Measurements from ENCODE around the gene MAP3K13. TPM values are rescaled to one million over a fixed set of nuclear protein-coding genes. Genes with fewer than 3 reads are reported as not detected.

MAP3K13 gene
- total RNA-seq, 1 donor from 2014 or later, result 21.6 TPM

DNA sequence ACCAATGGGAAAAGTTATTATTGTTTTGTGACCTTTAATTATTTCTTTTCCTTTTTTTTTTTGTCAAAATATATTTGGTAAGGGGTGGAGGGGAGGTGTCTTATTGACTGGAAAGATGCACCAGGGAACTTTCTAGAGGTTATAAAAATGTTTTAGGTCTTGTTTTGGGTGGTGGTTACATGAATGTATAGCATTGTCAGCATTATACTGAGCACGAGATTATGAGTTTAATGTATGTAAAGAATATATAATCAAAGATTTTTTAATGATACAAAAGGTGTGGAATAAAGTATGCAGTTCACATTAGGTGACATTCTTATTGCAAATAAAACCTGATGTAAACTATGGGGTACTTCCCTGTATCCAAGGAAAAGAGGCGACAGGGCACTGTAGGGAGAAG, 23.0 kb upstream of the MAP3K13 start:
- Histone ChIP-seq H3K36me3 (ENCODE audit: insufficient read depth, low read length) (no peaks in the 10 kb centered on the region), H3K4me3 (ENCODE audit: insufficient read depth, low read depth, low read length) (no peak overlapping the region), H3K27me3 (ENCODE audit: insufficient read depth, low read length) (no peaks in the 10 kb centered on the region), H2AFZ (ENCODE audit: low read depth, low read length) (no peak overlapping the region), H3K79me2 (ENCODE audit: insufficient read depth, low read length) (no peaks in the 10 kb centered on the region), H3K4me1 (ENCODE audit: insufficient read depth, low read length) (no peaks in the 10 kb centered on the region), H3K9ac (ENCODE audit: low read length) (no peak overlapping the region), H3K9me3 (ENCODE audit: insufficient read depth, low read depth, low read length) (no peaks in the 10 kb centered on the region), H4K20me1 (ENCODE audit: insufficient read depth, low read length) (no peaks in the 10 kb centered on the region), H3K27ac (ENCODE audit: low read depth, low read length) (no peak overlapping the region), H3K4me2 (ENCODE audit: low read length) (no peak overlapping the region)
- peaks cover 2% of the 10 kb centered on the region for H3K9me3 Mint-ChIP-seq (ENCODE audit: unreplicated experiment)
- TF ChIP-seq, protein P1, sequence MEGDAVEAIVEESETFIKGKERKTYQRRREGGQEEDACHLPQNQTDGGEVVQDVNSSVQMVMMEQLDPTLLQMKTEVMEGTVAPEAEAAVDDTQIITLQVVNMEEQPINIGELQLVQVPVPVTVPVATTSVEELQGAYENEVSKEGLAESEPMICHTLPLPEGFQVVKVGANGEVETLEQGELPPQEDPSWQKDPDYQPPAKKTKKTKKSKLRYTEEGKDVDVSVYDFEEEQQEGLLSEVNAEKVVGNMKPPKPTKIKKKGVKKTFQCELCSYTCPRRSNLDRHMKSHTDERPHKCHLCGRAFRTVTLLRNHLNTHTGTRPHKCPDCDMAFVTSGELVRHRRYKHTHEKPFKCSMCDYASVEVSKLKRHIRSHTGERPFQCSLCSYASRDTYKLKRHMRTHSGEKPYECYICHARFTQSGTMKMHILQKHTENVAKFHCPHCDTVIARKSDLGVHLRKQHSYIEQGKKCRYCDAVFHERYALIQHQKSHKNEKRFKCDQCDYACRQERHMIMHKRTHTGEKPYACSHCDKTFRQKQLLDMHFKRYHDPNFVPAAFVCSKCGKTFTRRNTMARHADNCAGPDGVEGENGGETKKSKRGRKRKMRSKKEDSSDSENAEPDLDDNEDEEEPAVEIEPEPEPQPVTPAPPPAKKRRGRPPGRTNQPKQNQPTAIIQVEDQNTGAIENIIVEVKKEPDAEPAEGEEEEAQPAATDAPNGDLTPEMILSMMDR (IDR thresholded peaks at IDR 0.05; ENCODE audit: insufficient read depth, low read depth, low read length), result no peak
- TF ChIP-seq EZH2 (IDR thresholded peaks at IDR 0.05; ENCODE audit: insufficient read depth, low read length), result no peak
- no peak overlapping the region for H3K4me3 Mint-ChIP-seq (ENCODE audit: unreplicated experiment)
- peaks cover 15% of the 10 kb centered on the region for H3K4me1 Mint-ChIP-seq (ENCODE audit: low read depth, unreplicated experiment)
- H3K27me3 Mint-ChIP-seq (ENCODE audit: low read depth, unreplicated experiment), result no peaks in the 10 kb centered on the region
- no peaks in the 10 kb centered on the region for H3K36me3 Mint-ChIP-seq (ENCODE audit: low read depth, unreplicated experiment)
- no peak overlapping the region for H3K27ac Mint-ChIP-seq (ENCODE audit: unreplicated experiment)
- DNase-seq (ENCODE audit: low read depth) (no peak), FAIRE-seq (no peak)

DNA sequence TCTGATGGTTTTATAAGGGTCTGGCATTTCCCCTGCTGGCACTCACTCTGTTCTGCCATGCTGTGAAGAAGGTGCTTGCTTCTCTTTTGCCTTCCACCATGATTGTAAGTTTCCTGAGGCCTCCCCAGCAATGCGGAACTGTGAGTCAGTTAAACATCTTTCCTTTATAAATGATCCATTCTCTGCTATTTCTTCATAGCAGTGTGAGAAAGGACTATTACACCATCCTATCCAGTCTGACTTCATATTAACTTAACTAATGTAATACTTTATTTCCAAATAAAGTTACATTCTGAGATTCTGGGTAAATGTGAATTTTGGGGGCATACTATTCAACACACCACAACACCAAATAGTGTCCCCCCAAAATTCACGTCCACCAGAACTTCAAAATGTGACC, 22.2 kb upstream of the MAP3K13 start:
- H3K27ac Mint-ChIP-seq (ENCODE audit: unreplicated experiment), result no peak overlapping the region
- no peak overlapping the region for H3K4me3 ChIP-seq (ENCODE audit: insufficient read depth, low read depth, low read length)
- TF ChIP-seq, protein P1 (IDR thresholded peaks at IDR 0.05; ENCODE audit: insufficient read depth, low read depth, low read length), result no peak
- no peak for TF ChIP-seq EZH2 (IDR thresholded peaks at IDR 0.05; ENCODE audit: insufficient read depth, low read length)
- no peaks in the 10 kb centered on the region for H3K27me3 Mint-ChIP-seq (ENCODE audit: low read depth, unreplicated experiment)
- no peak overlapping the region for H3K27ac ChIP-seq (ENCODE audit: low read depth, low read length)
- H4K20me1 ChIP-seq (ENCODE audit: insufficient read depth, low read length), result no peaks in the 10 kb centered on the region
- no peak for FAIRE-seq
- no peaks in the 10 kb centered on the region for H3K4me1 ChIP-seq (ENCODE audit: insufficient read depth, low read length)
- H3K4me3 Mint-ChIP-seq (ENCODE audit: unreplicated experiment), result no peak overlapping the region
- no peak for DNase-seq (ENCODE audit: low read depth)
- no peak overlapping the region for H2AFZ ChIP-seq (ENCODE audit: low read depth, low read length)
- no peaks in the 10 kb centered on the region for H3K36me3 Mint-ChIP-seq (ENCODE audit: low read depth, unreplicated experiment)
- H3K79me2 ChIP-seq (ENCODE audit: insufficient read depth, low read length), result no peaks in the 10 kb centered on the region
- peaks cover 2% of the 10 kb centered on the region for H3K9me3 Mint-ChIP-seq (ENCODE audit: unreplicated experiment)
- no peak overlapping the region for H3K9ac ChIP-seq (ENCODE audit: low read length)
- H3K9me3 ChIP-seq (ENCODE audit: insufficient read depth, low read depth, low read length), result no peaks in the 10 kb centered on the region
- H3K4me2 ChIP-seq (ENCODE audit: low read length), result no peak overlapping the region
- peaks cover 8% of the 10 kb centered on the region for H3K4me1 Mint-ChIP-seq (ENCODE audit: low read depth, unreplicated experiment)
- H3K36me3 ChIP-seq (ENCODE audit: insufficient read depth, low read length), result no peaks in the 10 kb centered on the region
- no peaks in the 10 kb centered on the region for H3K27me3 ChIP-seq (ENCODE audit: insufficient read depth, low read length)

DNA sequence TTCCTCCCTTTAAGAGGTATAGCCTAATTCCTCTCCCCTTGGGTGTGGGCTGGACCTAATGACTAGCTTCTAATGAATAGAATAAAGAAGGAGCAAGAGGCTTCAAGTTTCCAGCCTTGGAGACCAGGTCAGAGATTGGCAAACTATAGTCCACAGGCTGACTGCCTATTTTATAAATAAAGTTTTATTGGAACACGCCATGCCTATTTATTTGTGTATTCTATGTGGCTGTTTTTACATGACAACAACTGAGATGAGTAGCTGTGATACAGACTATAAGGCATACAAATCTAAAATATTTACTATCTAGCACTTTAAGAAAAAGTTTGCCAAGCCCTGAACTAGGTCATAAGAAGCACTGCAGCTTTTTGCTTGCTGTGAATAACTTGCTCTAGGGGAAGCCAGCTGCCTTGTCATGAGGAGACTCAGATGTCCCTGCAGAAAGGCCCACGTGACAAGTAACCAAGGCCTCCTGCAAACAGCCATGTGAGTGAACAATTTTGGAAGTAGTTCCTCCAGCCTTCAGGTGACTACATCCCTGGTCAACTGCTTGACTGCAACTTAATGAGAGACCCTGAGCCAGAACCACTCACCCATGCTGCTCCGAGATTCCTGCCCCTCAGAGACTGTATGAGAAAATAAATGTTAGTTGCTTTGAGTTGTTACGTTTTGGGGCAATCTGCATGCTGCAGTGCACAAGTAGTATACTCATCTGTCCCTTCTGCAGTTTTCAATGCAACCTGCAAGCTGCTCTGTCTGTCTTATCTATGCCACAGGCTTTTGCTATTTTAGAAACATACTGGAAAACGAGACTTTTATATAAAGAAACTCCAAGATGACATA, 21.1 kb upstream of the MAP3K13 start:
- Histone ChIP-seq H3K27me3 (ENCODE audit: insufficient read depth, low read length) (no peaks in the 10 kb centered on the region), H4K20me1 (ENCODE audit: insufficient read depth, low read length) (no peaks in the 10 kb centered on the region), H2AFZ (ENCODE audit: low read depth, low read length) (no peak overlapping the region), H3K4me2 (ENCODE audit: low read length) (no peak overlapping the region), H3K9me3 (ENCODE audit: insufficient read depth, low read depth, low read length) (no peaks in the 10 kb centered on the region), H3K4me3 (ENCODE audit: insufficient read depth, low read depth, low read length) (no peak overlapping the region), H3K36me3 (ENCODE audit: insufficient read depth, low read length) (no peaks in the 10 kb centered on the region), H3K4me1 (ENCODE audit: insufficient read depth, low read length) (no peaks in the 10 kb centered on the region), H3K27ac (ENCODE audit: low read depth, low read length) (no peak overlapping the region), H3K9ac (ENCODE audit: low read length) (no peak overlapping the region), H3K79me2 (ENCODE audit: insufficient read depth, low read length) (no peaks in the 10 kb centered on the region)
- peaks cover 6% of the 10 kb centered on the region for H3K4me1 Mint-ChIP-seq (ENCODE audit: low read depth, unreplicated experiment)
- no peak overlapping the region for H3K4me3 Mint-ChIP-seq (ENCODE audit: unreplicated experiment)
- TF ChIP-seq, protein P1 (IDR thresholded peaks at IDR 0.05; ENCODE audit: insufficient read depth, low read depth, low read length), result no peak
- no peak for TF ChIP-seq EZH2 (IDR thresholded peaks at IDR 0.05; ENCODE audit: insufficient read depth, low read length)
- peaks cover 2% of the 10 kb centered on the region for H3K9me3 Mint-ChIP-seq (ENCODE audit: unreplicated experiment)
- no peaks in the 10 kb centered on the region for H3K36me3 Mint-ChIP-seq (ENCODE audit: low read depth, unreplicated experiment)
- no peak overlapping the region for H3K27ac Mint-ChIP-seq (ENCODE audit: unreplicated experiment)
- FAIRE-seq (no peak), DNase-seq (ENCODE audit: low read depth) (no peak)
- H3K27me3 Mint-ChIP-seq (ENCODE audit: low read depth, unreplicated experiment), result no peaks in the 10 kb centered on the region

All from astrocyte (in vitro differentiated cells and primary cell).